ENCODE data around the gene CLEC7A. TPM values are rescaled to one million over a fixed set of nuclear protein-coding genes. Genes with fewer than 3 reads are reported as not detected.

Gene CLEC7A
- total and polyA plus RNA-seq, 2 donors (not counting 1 experiment from before 2014, with no cell fraction given): 0.03 TPM; not detected in 1

GRCh38 chr12:10126413-10126812 lies 3.6 kb downstream of the CLEC7A start:
- Histone ChIP-seq H4K20me1 (ENCODE audit: control insufficient read depth, extremely low read depth, insufficient read depth, low read length) (no peaks in the 10 kb centered on the region), H2AFZ (ENCODE audit: low read length) (no peak overlapping the region), H3K4me3 (replicated peaks in 1 of 4; ENCODE audit: control extremely low read depth in 1 of 4, insufficient read depth in 1 of 4, low read depth in 3 of 4, low read length in 4 of 4) (no peak overlapping the region), H3K9me3 (ENCODE audit: control insufficient read depth, insufficient read depth, low read depth, low read length) (no peaks in the 10 kb centered on the region), H3K9ac (ENCODE audit: insufficient read depth, low read length) (no peak overlapping the region), H3K4me2 (ENCODE audit: extremely low read depth, insufficient read depth, low read length) (no peak overlapping the region), H3K27ac (ENCODE audit: insufficient read depth, low read length) (no peak overlapping the region), H3K4me1 (ENCODE audit: control insufficient read depth, extremely low read depth, insufficient read depth, low read length) (no peaks in the 10 kb centered on the region), H3K36me3 (ENCODE audit: control insufficient read depth, insufficient read depth, low read length) (no peaks in the 10 kb centered on the region), H3K79me2 (ENCODE audit: control insufficient read depth, insufficient read depth, low read length) (no peaks in the 10 kb centered on the region), H3K27me3 (ENCODE audit: control insufficient read depth, insufficient read depth, low read length) (no peaks in the 10 kb centered on the region)
- no peak for DNase-seq (ENCODE audit: low read depth in 2 of 2)
- TF ChIP-seq EZH2 (IDR thresholded peaks at IDR 0.05; ENCODE audit: low read length, missing control alignments) (no peak), CTCF (conservative IDR thresholded peaks at IDR 0.05 in 1 of 2, IDR thresholded peaks at IDR 0.05 in 1 of 2; ENCODE audit: low read depth in 1 of 2, low read length in 2 of 2) (no peak)

- no peak for DNase-seq (ENCODE audit: low read depth in 2 of 2)
These were observed 7.3 kb downstream of the CLEC7A start for GRCh38 chr12:10122689-10123088.

GRCh38 chr12:10121278-10121677 lies 8.7 kb downstream of the CLEC7A start:
- no peaks in the 10 kb centered on the region for H3K27me3 ChIP-seq (ENCODE audit: control insufficient read depth, insufficient read depth, low read length)
- no peak overlapping the region for H2AFZ ChIP-seq (ENCODE audit: low read length)
- no peak for DNase-seq (ENCODE audit: low read depth in 2 of 2)
- no peaks in the 10 kb centered on the region for H4K20me1 ChIP-seq (ENCODE audit: control insufficient read depth, extremely low read depth, insufficient read depth, low read length)
- no peak overlapping the region for H3K4me2 ChIP-seq (ENCODE audit: extremely low read depth, insufficient read depth, low read length)
- H3K4me1 ChIP-seq (ENCODE audit: control insufficient read depth, extremely low read depth, insufficient read depth, low read length): no peaks in the 10 kb centered on the region
- H3K4me3 ChIP-seq (replicated peaks in 1 of 4; ENCODE audit: control extremely low read depth in 1 of 4, insufficient read depth in 1 of 4, low read depth in 3 of 4, low read length in 4 of 4): no peak overlapping the region
- H3K9me3 ChIP-seq (ENCODE audit: control insufficient read depth, insufficient read depth, low read depth, low read length): no peaks in the 10 kb centered on the region
- no peak overlapping the region for H3K9ac ChIP-seq (ENCODE audit: insufficient read depth, low read length)
- H3K36me3 ChIP-seq (ENCODE audit: control insufficient read depth, insufficient read depth, low read length): no peaks in the 10 kb centered on the region
- no peak overlapping the region for H3K27ac ChIP-seq (ENCODE audit: insufficient read depth, low read length)
- no peaks in the 10 kb centered on the region for H3K79me2 ChIP-seq (ENCODE audit: control insufficient read depth, insufficient read depth, low read length)
- TF ChIP-seq CTCF (conservative IDR thresholded peaks at IDR 0.05 in 1 of 2, IDR thresholded peaks at IDR 0.05 in 1 of 2; ENCODE audit: low read depth in 1 of 2, low read length in 2 of 2) (no peak), EZH2 (IDR thresholded peaks at IDR 0.05; ENCODE audit: low read length, missing control alignments) (no peak)

More at GRCh38 chr12:10122689-10123088, 7.3 kb downstream of the CLEC7A start:
- H3K27ac ChIP-seq (ENCODE audit: insufficient read depth, low read length): no peak overlapping the region
- no peaks in the 10 kb centered on the region for H3K9me3 ChIP-seq (ENCODE audit: control insufficient read depth, insufficient read depth, low read depth, low read length)
- no peak overlapping the region for H3K4me3 ChIP-seq (replicated peaks in 1 of 4; ENCODE audit: control extremely low read depth in 1 of 4, insufficient read depth in 1 of 4, low read depth in 3 of 4, low read length in 4 of 4)
- H3K79me2 ChIP-seq (ENCODE audit: control insufficient read depth, insufficient read depth, low read length): no peaks in the 10 kb centered on the region
- H2AFZ ChIP-seq (ENCODE audit: low read length): no peak overlapping the region
- H3K27me3 ChIP-seq (ENCODE audit: control insufficient read depth, insufficient read depth, low read length): no peaks in the 10 kb centered on the region
- H3K4me2 ChIP-seq (ENCODE audit: extremely low read depth, insufficient read depth, low read length): no peak overlapping the region
- H3K9ac ChIP-seq (ENCODE audit: insufficient read depth, low read length): no peak overlapping the region
- H4K20me1 ChIP-seq (ENCODE audit: control insufficient read depth, extremely low read depth, insufficient read depth, low read length): no peaks in the 10 kb centered on the region
- TF ChIP-seq CTCF (conservative IDR thresholded peaks at IDR 0.05 in 1 of 2, IDR thresholded peaks at IDR 0.05 in 1 of 2; ENCODE audit: low read depth in 1 of 2, low read length in 2 of 2) (no peak), EZH2 (IDR thresholded peaks at IDR 0.05; ENCODE audit: low read length, missing control alignments) (no peak)
- no peaks in the 10 kb centered on the region for H3K36me3 ChIP-seq (ENCODE audit: control insufficient read depth, insufficient read depth, low read length)
- H3K4me1 ChIP-seq (ENCODE audit: control insufficient read depth, extremely low read depth, insufficient read depth, low read length): no peaks in the 10 kb centered on the region
